Activated naive CD4-positive, alpha-beta T cell treated with anti-CD3 and anti-CD28 coated beads, Interleukin-2, amount 50 U/mL, for 72 hours (primary cell): ENCODE results near the gene BCL2L12. TPM values are rescaled to one million over a fixed set of nuclear protein-coding genes. Genes with fewer than 3 reads are reported as not detected.
"Not testable (repeated sequence)": the region's sequence is repeated elsewhere in the genome, so short reads cannot be mapped to it uniquely, and the experiment has no call there.

Experiments used
- ATAC-seq, 2 donors: fragments of 150-1000 bp; cut with Tn5 transposase; 2 replicates each; pipeline ENCODE4 v1.10.0; 2021; ENCODE audit warnings: mild to moderate bottlenecking in 2 of 2, moderate library complexity in 2 of 2
- DNase-seq, 2 donors: peaks; one replicate each; pipeline ENCODE4 v3.0.0; 2021 to 2022; ENCODE audit warnings: low spot score in 2 of 2
- H3K27ac Mint-ChIP-seq, 2 donors: one replicate each; pipeline ENCODE4 v1.8.0; 2022; ENCODE audit warnings: mild to moderate bottlenecking in 2 of 2, mixed read lengths in 2 of 2
- H3K36me3 Mint-ChIP-seq, 2 donors: one replicate each; pipeline ENCODE4 v1.8.0; 2022; ENCODE audit warnings: mixed read lengths in 2 of 2
- H3K9me3 Mint-ChIP-seq, 2 donors: one replicate each; pipeline ENCODE4 v1.8.0; 2022; ENCODE audit warnings: mixed read lengths in 2 of 2
- total RNA-seq, 2 donors: library from RNA; stranded (reverse); gene quantifications; one replicate each; pipeline ENCODE4 v1.2.3, GENCODE V29; 2022

The BCL2L12 gene, protein sequence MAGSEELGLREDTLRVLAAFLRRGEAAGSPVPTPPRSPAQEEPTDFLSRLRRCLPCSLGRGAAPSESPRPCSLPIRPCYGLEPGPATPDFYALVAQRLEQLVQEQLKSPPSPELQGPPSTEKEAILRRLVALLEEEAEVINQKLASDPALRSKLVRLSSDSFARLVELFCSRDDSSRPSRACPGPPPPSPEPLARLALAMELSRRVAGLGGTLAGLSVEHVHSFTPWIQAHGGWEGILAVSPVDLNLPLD
- total RNA-seq: 10 to 100 TPM; 69.6 to 93.4 TPM

DNA sequence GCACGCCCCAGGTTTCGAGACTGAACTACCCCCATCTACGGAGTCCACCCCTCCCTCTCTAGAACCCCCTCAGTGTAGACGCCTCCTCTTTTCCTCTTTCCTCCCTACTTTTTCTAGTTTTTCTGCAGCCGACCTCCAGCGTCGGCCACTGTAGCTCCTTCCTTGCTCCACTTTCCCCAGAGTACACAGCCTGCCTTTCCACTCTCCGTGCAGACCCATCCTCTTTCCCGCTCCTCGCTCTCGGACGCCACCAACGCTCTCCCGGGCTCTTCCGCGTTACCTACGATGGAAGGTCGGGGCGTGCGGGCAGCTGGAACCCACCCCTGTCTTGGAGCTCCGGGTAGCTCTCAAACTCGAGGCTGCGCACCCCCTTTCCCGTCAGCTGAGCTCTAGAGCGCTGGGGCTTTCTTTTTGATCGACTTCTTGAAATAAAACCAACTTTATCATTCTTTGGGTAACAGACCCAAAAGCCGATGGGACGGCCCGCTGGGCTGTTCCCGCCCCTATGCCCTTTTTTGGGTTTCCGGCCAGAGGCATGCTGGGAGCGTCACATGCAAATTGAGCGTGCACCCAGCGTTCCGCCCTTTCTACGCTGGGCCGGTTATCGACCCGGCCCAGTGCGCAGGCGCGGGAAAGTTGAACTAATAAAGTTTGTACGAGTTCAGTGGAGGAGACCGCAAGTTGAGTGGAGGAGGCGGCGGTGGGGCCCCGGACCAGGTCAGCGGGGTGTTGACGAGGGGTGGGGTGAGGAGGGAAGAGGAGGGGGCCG, at the start of gene BCL2L12, which contains the start of gene IRF3:
Gene BCL2L12, plus strand, starts transcription at position 583 of the 769 bp plus-strand sequence. CDS start 760 bp downstream, outside the sequence.
Gene IRF3, minus strand, starts transcription at position 507 of the 769 bp plus-strand sequence. CDS start 1,019 bp downstream, outside the sequence.
- Mint-ChIP-seq H3K27ac (peak within 1 kb of the TSS; percentile 95 to 99), H3K9me3 (no peaks in the 10 kb centered on the region), H3K36me3 (peaks cover 22% of the 10 kb centered on the region in 2 donors)
- DNase-seq: peak; percentile 98 to 99
- ATAC-seq: peak; percentile 87 to 89

DNA sequence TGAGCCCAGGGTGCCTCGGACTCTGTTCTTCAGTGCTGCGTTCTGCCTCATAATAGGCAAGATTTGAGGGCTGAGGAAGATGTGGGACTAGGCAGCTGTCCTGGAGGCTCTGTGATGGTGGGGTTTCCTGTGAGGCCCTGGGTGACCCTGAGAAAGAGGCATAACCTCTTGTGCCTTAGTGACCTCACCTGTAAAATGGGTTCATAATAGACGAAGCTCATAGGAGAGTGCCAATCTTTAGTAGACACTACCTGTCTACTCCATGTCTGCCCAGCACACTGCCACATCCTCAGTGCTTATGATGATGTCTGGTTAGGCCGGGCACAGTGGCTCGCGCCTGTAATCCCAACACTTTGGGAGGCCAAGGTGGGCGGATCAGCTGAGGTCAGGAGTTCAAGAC, 49.2 kb upstream of the BCL2L12 start:
- DNase-seq (no peak), ATAC-seq (no peak)
- Mint-ChIP-seq H3K9me3 (no peaks in the 10 kb centered on the region), H3K36me3 (peaks cover 10 to 22% of the 10 kb centered on the region in 2 donors), H3K27ac (no peak overlapping the region)

DNA sequence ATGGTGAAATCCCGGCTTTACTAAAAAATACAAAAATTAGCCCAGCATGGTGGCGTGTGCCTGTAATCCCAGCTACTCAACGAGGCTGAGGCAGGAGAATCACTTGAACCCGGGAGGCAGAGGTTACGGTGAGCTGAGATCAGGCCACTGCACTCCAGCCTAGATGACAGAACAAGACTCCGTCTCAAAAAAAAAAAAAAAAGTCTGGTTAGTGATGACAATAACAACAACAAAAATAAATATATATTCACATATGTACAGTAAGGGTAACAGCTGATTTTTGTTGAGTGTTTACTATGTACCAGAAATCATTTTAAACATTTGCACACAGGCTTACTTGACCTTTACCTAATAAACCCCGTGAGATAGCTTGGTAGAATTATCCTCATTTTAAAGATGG, 48.8 kb upstream of the BCL2L12 start:
- Mint-ChIP-seq H3K36me3 (peaks cover 10 to 22% of the 10 kb centered on the region in 2 donors), H3K9me3 (no peaks in the 10 kb centered on the region), H3K27ac (no peak overlapping the region)
- DNase-seq (no peak), ATAC-seq (no peak)

DNA sequence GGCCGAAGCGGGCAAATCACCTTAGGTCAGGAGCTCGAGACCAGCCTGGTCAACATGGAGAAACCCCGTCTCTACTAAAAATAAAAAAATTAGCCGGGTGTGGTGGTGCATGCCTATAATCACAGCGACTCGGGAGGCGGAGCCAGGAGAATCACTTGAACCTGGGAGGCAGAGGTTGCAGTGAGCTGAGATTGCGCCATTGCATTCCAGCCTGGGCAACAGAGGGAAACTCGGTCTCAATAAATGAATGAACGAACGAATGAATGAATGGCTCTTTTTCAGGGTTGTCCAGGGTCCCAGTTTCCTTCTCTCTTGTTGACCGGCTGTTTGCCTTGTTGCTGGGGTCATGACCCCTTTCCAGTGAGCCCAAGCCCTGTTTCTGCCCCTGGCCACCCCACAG, 47.9 kb upstream of the BCL2L12 start:
- not testable (repeated sequence) for H3K27ac Mint-ChIP-seq
- peaks cover 10 to 22% of the 10 kb centered on the region in 2 donors for H3K36me3 Mint-ChIP-seq

DNA sequence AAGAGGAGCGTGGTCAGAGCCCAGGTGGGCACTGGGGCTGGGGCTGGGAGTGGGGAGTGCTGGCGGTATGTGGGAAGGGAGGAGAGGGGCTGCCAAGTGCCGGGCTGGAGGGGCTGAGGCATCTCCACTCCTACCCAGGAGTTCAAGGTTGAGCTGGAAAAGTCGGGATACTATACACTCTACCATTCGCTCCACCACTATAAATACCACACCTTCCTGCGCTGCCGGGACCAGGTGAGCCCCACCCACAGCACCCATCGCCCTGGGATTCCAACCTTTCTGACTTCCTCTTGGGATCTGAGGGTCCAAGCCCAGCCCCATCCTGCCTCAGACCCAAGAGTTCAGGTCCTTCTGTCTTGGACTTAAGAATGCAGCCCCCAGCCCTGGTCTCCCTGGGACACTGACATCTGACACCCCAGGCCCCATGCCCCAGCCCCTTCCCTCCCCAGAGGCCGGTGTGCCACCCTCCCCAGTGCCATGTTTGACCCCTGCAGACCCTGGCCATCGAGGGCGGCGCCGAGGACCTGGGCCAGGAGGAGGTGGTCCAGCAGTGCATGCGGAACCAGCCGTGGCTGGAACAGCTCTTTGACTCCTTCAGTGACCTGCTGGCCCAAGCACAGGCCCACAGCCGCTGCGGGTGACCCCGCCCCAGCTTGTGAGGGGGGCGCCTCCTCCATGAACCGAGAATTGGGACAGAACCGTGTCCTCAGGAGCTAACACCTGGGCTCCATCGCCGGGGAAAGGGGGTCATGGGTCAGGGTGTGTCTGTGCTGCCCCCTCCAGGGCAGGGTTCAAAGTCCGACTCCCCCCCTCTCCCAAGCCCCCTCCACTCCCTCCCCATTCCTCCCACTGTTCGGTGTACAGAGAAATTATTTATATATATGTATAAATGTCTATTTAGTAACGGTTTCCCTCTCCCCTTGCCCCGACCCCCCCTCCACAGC, 40.5 kb upstream of the BCL2L12 start:
- DNase-seq: no peak
- H3K9me3 Mint-ChIP-seq: no peaks in the 10 kb centered on the region
- no peak overlapping the region for H3K27ac Mint-ChIP-seq
- H3K36me3 Mint-ChIP-seq: no peaks in the 10 kb centered on the region
- peak in 1 of 2 donors; percentile 26 for ATAC-seq

More for the DNA sequence above, 47.9 kb upstream of the BCL2L12 start:
- H3K9me3 Mint-ChIP-seq, ATAC-seq, DNase-seq: not testable (repeated sequence)

DNA sequence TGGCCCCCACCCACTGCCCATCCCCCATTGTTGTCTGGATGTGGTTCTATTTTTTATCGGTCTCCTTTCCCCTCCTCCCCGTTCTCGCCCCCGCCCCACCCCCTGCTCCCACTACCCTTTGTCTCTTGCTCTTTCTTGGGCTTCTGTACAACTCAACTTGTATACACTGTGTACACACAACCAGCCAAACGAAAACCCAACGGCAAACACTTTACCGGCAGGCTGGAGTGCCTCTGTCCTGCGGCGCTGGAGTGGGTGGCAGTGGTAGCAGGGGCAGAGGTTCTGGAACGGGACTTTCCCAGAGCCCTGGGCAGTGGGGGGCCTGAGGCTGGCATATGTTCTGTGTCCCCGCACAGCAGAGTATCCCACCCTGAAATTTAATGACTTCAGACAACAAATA, 39.5 kb upstream of the BCL2L12 start:
- Mint-ChIP-seq H3K27ac (no peak overlapping the region), H3K9me3 (no peaks in the 10 kb centered on the region), H3K36me3 (no peaks in the 10 kb centered on the region)
- DNase-seq (no peak), ATAC-seq (no peak)

DNA sequence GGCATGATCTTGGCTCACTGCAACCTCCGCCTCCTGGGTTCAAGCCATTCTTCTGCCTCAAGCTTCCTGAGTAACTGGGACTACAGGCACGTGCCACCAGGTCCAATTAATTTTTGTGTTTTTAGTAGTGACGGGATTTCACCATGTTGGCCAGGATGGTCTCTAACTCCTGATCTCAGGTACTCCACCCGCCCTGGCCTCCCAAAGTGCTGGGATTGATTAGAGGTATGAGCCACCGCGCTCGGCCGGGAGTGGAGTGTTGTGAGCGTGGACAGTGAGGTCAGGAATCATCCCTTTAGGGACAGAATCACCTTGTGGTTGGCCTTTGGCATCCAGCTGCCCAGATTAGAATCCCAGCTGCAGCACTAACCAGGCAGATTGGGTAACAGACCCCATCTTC, 36.1 kb upstream of the BCL2L12 start:
- H3K36me3 Mint-ChIP-seq: no peaks in the 10 kb centered on the region
- H3K27ac Mint-ChIP-seq: no peak overlapping the region
- no peak for DNase-seq

DNA sequence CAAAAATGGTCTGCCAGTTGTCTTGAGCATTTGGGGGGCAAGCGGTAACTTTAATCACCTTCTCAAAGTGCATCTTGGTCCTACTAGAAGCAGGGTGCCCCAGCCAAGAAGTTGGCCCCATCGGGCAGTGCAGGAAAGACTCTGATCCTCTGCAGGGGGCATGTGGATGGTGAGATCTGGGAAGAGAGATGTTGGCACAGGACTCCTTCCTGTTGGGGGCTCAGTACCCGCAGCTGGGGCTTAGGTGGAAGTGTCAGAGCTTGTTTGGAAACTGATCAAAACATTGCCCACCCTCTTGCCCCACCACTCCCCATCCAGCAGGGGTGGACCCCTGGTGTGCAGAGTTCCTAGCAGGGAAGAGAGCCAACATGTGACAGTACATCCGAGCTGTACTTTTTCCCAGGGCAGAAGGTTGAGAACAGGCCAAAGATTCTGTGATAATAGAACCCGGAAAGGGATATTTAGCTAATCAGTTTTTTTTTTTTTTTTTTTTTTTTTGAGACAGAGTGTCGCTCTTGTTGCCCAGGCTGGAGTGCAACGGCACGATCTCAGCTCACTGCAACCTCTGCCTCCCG, 34.6 kb upstream of the BCL2L12 start:
- DNase-seq: no peak
- no peaks in the 10 kb centered on the region for H3K9me3 Mint-ChIP-seq
- no peaks in the 10 kb centered on the region for H3K36me3 Mint-ChIP-seq
- ATAC-seq: no peak
- no peak overlapping the region for H3K27ac Mint-ChIP-seq

More for the DNA sequence above, 36.1 kb upstream of the BCL2L12 start:
- H3K9me3 Mint-ChIP-seq: no peaks in the 10 kb centered on the region
- ATAC-seq: no peak

DNA sequence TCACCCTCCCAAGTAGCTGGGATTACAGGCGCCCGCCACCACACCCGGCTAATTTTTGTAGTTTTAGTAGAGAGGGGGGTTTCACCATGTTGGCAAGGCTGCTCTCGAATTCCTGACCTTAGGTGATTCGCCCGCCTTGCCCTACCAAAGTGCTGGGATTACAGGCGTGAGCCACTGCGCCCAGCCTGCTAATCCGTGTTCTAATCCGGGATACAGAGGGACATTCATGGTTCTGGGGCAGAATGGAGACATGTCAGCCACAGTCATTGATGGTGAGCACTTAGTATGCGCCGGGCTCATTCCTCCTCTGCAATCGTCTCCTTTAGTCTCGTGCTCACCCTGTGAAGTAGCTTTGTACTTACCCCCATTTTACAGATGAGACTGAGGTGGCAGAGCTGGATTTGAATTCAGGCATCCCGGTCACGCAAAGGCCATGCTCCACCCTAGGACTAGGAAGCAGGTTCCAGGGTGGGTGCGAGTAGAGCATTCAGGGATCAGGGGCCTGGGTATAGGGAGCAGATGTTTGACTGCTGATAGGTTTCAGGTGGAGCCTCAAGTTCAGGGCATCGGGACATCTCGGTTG, 34.0 kb upstream of the BCL2L12 start:
- ATAC-seq (no peak), DNase-seq (no peak)
- H3K36me3 Mint-ChIP-seq: no peaks in the 10 kb centered on the region
- H3K9me3 Mint-ChIP-seq: no peaks in the 10 kb centered on the region
- peak overlapping the region in 1 of 2 donors; percentile 81 for H3K27ac Mint-ChIP-seq

DNA sequence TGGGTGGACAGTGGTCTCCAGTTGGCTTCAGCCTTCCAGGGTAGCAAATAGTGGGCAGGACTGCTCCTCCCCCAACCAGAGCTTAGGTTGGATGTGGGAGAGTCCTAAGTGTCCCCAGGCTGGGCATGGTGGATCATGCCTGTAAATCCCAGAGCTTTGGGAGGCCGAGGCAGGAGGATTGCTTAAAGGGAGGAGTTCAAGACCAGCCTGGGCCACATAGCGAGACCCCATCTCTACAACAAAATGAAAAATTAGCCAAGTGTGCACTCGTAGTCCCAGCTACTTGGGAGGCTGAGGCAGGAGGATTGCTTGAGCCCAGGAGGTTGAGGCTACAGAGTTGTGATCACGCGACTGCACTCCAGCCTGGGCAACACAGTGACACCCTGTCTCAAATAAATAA, 33.2 kb upstream of the BCL2L12 start:
- Mint-ChIP-seq H3K36me3 (no peaks in the 10 kb centered on the region), H3K27ac (peak overlapping the region; percentile 29 to 81), H3K9me3 (no peaks in the 10 kb centered on the region)
- no peak for DNase-seq
- ATAC-seq: no peak

DNA sequence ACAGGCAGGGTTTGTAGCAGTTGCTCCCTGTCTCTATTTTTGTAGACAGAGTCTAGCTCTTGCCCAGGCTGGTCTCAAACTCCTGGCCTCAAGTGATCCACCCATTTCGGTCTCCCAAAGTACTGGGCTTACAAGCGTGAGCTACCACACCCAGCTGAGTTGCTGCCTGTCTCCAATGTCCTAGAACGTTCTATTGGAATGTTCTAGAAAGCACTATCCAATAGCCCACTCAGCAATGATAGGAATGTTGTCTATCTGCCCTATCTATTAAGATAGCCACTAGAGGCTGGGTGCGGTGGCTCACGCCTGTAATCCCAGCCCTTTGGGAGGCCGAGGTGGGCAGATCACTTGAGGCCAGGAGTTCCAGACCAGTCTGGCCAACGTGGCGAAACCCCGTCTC, 32.5 kb upstream of the BCL2L12 start:
- DNase-seq, H3K27ac Mint-ChIP-seq, H3K36me3 Mint-ChIP-seq, ATAC-seq, H3K9me3 Mint-ChIP-seq: not testable (repeated sequence)

DNA sequence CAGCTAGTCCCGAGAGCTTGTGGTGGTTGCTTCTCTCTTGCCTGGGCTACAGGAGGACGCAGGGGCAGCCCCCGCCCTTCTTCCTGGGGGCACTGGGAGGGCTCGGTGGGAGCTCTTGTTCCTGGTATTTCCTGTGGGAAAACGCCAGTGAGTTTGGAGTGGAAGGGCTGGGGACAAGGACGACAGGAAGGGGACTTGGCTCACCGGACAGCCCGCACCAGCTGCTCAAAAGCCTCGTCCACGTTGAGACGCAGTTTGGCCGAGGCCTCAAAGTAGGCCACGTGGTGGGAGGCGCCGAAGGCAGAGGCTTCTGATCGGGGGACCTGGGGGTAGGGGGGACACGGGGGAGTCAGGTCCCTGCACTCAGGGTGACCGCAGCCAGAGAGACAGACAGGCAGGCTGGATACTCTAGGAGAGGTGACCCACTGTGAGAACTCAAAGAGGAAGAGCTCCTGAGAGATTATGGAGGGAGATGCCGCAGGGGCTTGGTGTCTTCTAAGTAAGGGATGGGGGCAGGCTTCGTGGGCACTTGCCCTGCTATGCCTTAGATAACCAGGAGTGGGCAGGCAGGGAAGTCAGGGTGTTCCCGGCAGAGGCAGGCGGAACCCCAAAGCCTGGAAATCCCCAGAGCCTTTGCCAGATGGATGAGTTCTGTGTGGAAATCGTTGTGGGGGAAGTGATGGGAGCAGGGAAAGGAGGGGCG, 30.1 kb upstream of the BCL2L12 start:
- Mint-ChIP-seq H3K36me3 (peaks cover 3 to 5% of the 10 kb centered on the region in 2 donors), H3K9me3 (no peaks in the 10 kb centered on the region), H3K27ac (peak overlapping the region; percentile 55 to 57)
- no peak for ATAC-seq
- no peak for DNase-seq

DNA sequence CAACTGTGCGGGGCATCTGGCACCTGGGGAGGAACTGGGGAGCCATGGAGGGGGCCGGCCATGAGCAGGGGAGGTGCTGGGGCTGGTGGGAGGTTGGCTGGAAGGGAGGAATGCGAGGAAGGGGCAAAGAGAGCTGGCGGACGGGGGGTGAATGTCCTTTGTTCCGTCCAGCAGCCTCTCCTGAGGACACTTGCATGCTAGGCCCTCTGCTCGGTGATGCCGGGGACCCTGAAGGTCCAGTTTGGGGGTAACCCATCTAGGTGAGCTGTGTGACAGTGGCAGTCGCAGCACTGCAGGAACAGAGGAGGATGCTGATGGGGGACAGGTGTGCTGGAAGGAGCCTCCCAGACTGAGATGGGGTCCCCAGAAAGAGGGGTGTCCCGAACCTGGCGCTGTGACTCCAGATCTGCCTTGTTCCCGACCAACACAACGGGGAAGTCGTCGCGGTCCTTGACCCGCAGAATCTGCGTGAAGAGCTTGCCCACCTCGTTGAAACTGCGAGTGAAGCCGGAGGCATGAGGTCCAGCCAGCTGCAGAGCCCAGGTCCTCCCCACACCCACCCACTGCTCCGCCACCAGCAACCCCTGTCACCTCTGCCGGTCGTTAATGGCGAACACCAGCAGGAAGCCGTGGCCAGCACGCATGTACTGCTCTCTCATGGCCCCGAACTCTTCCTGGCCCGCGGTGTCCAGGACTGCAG, 29.4 kb upstream of the BCL2L12 start:
- Mint-ChIP-seq H3K9me3 (no peaks in the 10 kb centered on the region), H3K27ac (no peak overlapping the region), H3K36me3 (peaks cover 7 to 8% of the 10 kb centered on the region in 2 donors)
- ATAC-seq: no peak
- DNase-seq: no peak

DNA sequence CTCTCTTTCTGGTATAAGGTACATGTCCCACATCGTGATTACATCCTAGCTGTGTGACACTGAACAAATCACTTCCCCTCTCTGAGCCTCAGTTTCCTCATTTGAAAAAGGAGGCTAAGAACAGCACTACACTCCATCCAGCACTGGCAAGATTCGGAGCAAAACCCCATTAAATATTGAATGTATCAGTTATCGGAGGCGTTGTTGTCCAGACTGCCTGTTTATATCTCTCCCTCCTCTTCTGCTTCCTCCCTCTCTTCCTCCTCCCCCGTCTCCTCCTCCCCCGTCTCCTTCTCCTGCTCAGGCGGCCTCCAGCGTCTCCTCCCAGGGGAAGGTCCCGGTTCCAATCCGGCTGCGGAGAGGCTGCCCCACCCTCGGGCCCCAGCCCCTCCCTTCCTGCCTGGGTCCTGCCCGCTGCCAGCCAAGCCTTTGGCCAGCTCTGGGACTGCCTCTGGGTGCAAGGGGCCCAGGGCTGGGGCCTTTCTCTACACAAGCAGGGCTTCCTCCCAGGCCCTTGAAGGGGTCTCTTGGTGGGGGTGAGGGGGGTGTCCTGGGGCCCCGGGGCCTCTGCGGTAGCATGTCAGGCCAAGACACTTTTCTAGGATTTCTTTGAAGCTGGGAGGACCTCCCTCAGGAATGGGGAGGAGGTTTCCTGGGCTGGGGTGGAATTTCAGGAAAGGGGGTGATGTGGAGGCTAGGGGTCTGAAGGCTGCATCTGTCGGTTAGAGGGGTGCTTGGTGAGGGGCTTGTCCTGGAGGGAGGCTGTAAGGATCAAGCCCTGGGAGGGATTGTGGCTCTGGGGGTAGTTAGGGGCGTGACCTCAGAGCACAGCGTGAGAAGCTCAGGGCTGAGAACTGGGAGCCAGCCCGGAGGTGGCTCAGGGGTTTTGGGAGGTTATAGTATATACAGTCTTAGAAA, 27.7 kb upstream of the BCL2L12 start:
- Mint-ChIP-seq H3K36me3 (peaks cover 12 to 15% of the 10 kb centered on the region in 2 donors), H3K9me3 (no peaks in the 10 kb centered on the region), H3K27ac (peak overlapping the region in 1 of 2 donors; percentile 17)
- no peak for ATAC-seq
- DNase-seq: peak in 1 of 2 donors; percentile 55
